Measurements from ENCODE around the gene FABP6.

DNA sequence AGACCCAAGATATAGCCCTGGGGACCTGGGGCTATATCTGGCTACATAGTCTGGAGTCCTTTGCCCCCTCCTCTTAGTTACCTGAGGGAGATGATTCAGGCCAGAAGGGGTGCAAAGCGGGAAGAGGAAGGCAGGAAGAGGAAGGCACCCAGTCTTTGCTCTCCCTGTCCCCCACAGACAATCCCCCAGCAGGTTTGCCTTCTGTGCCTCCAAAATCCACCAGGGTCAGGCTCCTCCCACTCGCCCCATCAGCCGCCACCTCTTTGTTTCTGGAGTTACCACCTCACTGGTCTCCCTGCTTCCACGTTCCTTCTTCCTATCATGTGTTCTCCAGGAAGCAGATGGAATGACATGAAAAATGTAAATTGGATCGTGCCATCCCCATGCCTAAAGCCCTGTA, 31.2 kb upstream of the FABP6 start:
- TF ChIP-seq, protein P1, sequence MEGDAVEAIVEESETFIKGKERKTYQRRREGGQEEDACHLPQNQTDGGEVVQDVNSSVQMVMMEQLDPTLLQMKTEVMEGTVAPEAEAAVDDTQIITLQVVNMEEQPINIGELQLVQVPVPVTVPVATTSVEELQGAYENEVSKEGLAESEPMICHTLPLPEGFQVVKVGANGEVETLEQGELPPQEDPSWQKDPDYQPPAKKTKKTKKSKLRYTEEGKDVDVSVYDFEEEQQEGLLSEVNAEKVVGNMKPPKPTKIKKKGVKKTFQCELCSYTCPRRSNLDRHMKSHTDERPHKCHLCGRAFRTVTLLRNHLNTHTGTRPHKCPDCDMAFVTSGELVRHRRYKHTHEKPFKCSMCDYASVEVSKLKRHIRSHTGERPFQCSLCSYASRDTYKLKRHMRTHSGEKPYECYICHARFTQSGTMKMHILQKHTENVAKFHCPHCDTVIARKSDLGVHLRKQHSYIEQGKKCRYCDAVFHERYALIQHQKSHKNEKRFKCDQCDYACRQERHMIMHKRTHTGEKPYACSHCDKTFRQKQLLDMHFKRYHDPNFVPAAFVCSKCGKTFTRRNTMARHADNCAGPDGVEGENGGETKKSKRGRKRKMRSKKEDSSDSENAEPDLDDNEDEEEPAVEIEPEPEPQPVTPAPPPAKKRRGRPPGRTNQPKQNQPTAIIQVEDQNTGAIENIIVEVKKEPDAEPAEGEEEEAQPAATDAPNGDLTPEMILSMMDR (IDR thresholded peaks at IDR 0.05) = no peak
- TF ChIP-seq POLR2AphosphoS5 (IDR thresholded peaks at IDR 0.05) = no peak
- TF ChIP-seq POLR2A (IDR thresholded peaks at IDR 0.05) = no peak

All from suprapubic skin (tissue), 4 donors.